IMR-90 (cell line): ENCODE measurements around the gene PTPRN2.

Source experiments
- MAZ ChIP-seq: IDR thresholded peaks from 2 replicates; pipeline ENCODE4 v1.6.1; 2012; ENCODE audit warnings: low read depth, mild to moderate bottlenecking, low read length, improper control_type of control experiment, moderate library complexity, borderline replicate concordance
- TF ChIP-seq, protein P1 (sequence below): conservative IDR thresholded peaks from 2 replicates; pipeline ENCODE4 v1.5.1; 2012; ENCODE audit warnings: mild to moderate bottlenecking, low read depth, low read length, improper control_type of control experiment

DNA sequence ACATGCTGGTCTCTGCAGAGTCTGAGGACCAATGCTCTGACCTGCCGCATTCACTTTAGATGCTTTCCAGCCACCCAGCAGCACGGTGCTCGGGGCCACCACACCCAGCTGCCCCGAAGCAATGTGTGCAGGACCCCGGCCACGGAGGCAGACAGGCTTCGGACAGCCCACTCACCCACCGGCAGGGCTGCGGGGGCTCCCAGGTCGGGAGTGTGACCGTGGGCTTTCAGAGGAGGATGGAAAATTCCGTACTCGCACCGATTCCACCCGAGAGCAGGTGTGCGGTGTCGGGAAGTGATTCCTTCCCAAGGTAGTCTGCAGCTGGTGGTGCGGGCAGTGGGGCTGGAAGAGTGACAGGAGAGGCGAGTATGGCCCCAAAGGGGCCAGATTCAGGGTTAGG is 1059.9 kb downstream of the PTPRN2 start:
- TF ChIP-seq, protein P1, sequence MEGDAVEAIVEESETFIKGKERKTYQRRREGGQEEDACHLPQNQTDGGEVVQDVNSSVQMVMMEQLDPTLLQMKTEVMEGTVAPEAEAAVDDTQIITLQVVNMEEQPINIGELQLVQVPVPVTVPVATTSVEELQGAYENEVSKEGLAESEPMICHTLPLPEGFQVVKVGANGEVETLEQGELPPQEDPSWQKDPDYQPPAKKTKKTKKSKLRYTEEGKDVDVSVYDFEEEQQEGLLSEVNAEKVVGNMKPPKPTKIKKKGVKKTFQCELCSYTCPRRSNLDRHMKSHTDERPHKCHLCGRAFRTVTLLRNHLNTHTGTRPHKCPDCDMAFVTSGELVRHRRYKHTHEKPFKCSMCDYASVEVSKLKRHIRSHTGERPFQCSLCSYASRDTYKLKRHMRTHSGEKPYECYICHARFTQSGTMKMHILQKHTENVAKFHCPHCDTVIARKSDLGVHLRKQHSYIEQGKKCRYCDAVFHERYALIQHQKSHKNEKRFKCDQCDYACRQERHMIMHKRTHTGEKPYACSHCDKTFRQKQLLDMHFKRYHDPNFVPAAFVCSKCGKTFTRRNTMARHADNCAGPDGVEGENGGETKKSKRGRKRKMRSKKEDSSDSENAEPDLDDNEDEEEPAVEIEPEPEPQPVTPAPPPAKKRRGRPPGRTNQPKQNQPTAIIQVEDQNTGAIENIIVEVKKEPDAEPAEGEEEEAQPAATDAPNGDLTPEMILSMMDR = no peak
- TF ChIP-seq MAZ = no peak
